Measurements from ENCODE around the gene EEFSEC. TPM values are rescaled to one million over a fixed set of nuclear protein-coding genes. Genes with fewer than 3 reads are reported as not detected.

EEFSEC gene
- total RNA-seq, 2 donors from 2014 or later, result 14.0 to 14.7 TPM

DNA sequence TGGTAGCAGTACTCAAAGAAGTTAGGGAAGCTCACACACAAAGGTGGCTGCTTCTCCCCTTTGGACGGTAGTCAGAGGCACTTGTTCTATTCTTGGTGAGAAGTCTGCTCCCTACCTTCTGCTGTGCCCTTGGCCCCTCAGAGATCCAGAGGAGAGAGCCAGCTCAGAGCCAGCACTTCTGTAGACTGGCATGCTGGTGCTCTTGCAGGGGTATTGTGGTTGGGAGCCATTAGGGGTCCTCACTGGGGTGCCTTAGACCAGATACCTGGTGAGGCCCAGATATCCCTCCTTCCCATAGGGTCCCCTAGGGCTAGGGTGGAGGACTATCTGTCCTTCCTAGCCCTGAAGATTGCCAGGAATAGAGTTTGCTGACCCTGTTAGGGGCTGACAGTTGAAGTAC lies 140.6 kb downstream of the EEFSEC start:
- no peak for DNase-seq
- Mint-ChIP-seq H3K36me3 (ENCODE audit: low read depth) (peaks cover 4% of the 10 kb centered on the region), H3K4me1 (peaks cover 38% of the 10 kb centered on the region), H3K27me3 (no peaks in the 10 kb centered on the region), H3K4me3 (peak overlapping the region; percentile 4), H3K27ac (peak overlapping the region; percentile 96)
- no peak for ATAC-seq
- no peaks in the 10 kb centered on the region for H3K9me3 ChIP-seq (ENCODE audit: control insufficient read depth, low read length, poor library complexity, severe bottlenecking)

DNA sequence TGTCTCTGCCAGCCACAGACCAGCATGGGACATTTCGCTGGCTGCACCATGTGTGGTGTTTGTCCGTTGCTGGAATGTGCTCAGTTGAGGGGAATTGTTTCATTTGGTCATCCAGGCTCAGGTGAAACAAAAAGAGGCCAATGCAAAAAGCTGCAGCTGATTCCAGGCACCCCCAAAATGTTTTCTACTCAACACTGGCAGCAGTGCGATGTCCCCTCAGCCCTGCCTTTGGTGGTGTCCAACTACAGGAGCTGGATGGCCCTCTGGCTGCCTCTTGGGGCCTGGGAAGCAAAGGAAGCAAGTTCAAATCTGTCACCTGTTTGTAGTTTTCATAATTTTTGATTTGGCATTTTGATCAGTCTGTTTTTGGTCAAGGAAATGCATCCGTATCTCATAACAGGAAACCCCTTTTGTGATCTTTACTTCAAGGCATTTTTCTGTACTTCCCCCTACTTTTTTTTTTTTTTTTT lies 141.8 kb downstream of the EEFSEC start:
- peaks cover 38% of the 10 kb centered on the region for H3K4me1 Mint-ChIP-seq
- H3K27ac Mint-ChIP-seq, result peak overlapping the region; percentile 96
- no peaks in the 10 kb centered on the region for H3K27me3 Mint-ChIP-seq
- no peak for DNase-seq
- H3K4me3 Mint-ChIP-seq, result peak overlapping the region; percentile 66
- peaks cover 4% of the 10 kb centered on the region for H3K36me3 Mint-ChIP-seq (ENCODE audit: low read depth)
- peak; percentile 91 for ATAC-seq
- H3K9me3 ChIP-seq (ENCODE audit: control insufficient read depth, low read length, poor library complexity, severe bottlenecking), result no peaks in the 10 kb centered on the region

DNA sequence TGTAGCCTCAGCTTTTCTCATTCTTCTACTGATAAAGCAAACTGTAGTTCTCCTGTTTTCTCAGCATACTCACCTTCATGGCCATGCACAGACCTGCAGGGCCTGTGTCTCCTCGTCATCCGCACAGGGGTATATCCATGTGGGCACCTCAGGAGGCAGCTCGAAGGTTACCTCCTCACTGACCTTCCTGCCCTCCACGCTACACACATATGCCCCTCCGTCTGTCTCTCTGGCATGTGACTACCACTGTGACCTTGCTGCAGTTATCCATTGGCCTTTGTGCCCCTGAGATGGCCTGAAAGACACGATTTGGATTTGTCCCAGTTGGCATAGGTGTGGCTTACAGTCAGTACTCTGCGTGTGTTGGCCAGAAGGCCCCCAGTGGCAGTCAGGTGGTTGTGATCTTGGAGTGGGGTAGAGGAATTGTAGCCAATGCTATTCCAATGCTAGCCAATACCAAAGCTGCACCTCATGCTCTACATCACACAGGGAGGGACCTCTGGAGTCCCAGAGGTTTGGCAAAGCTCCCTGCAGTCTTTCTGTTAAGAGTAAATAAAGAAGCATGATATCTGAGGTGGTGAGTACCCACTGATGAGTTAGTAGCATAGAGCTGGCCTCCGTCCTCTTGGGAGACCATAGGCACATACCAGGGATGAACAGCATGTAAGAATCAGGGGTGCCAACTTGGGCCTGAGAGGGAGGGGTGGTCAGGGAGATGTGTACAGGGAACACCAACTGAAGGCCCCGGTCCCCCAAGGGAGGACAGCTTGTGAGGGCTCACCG lies 143.4 kb downstream of the EEFSEC start:
- Mint-ChIP-seq H3K36me3 (ENCODE audit: low read depth) (peaks cover 2% of the 10 kb centered on the region), H3K27ac (peak overlapping the region; percentile 96), H3K4me3 (no peak overlapping the region), H3K4me1 (peaks cover 35% of the 10 kb centered on the region), H3K27me3 (no peaks in the 10 kb centered on the region)
- no peak for DNase-seq
- ATAC-seq, result no peak
- no peaks in the 10 kb centered on the region for H3K9me3 ChIP-seq (ENCODE audit: control insufficient read depth, low read length, poor library complexity, severe bottlenecking)

DNA sequence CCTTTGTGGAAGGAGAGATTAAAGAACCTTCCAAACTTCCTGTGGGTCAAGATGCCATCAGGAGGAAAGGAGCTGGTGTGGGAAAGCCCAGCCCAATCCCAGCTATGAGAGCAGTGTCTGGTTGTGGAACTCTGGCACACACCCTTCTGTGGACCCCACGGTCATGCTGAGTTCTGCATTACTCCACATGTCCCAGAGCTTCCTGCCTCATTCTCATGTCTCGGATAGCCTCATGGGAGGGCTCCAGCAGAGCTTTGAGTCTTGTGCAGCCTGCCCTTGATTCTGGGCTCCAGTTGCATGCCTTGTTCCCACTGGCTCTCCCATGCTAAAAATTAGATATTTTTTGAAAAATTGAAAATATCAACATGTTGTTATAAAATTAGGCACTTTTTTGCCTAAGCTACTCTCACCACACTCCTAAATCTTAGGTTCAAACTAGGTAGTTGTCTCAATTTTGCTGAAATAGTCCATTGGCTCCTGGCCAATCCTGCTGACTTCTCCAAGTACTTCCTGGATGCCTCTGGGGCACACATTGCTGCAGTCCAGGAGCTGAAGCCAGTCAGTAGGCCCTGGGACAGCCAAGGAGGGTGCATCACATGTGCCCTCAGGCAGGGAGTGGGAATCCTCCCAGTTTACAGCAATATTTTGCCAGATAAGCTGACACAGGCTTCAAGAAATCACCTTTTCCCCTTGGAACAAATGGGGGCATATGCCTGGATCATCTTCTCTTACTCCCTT lies 144.3 kb downstream of the EEFSEC start:
- DNase-seq (no peak), ATAC-seq (no peak)
- no peak overlapping the region for H3K4me3 Mint-ChIP-seq
- no peaks in the 10 kb centered on the region for H3K27me3 Mint-ChIP-seq
- H3K4me1 Mint-ChIP-seq, result peaks cover 38% of the 10 kb centered on the region
- H3K36me3 Mint-ChIP-seq (ENCODE audit: low read depth), result peaks cover 2% of the 10 kb centered on the region
- no peaks in the 10 kb centered on the region for H3K9me3 ChIP-seq (ENCODE audit: control insufficient read depth, low read length, poor library complexity, severe bottlenecking)
- H3K27ac Mint-ChIP-seq, result peak overlapping the region; percentile 96

DNA sequence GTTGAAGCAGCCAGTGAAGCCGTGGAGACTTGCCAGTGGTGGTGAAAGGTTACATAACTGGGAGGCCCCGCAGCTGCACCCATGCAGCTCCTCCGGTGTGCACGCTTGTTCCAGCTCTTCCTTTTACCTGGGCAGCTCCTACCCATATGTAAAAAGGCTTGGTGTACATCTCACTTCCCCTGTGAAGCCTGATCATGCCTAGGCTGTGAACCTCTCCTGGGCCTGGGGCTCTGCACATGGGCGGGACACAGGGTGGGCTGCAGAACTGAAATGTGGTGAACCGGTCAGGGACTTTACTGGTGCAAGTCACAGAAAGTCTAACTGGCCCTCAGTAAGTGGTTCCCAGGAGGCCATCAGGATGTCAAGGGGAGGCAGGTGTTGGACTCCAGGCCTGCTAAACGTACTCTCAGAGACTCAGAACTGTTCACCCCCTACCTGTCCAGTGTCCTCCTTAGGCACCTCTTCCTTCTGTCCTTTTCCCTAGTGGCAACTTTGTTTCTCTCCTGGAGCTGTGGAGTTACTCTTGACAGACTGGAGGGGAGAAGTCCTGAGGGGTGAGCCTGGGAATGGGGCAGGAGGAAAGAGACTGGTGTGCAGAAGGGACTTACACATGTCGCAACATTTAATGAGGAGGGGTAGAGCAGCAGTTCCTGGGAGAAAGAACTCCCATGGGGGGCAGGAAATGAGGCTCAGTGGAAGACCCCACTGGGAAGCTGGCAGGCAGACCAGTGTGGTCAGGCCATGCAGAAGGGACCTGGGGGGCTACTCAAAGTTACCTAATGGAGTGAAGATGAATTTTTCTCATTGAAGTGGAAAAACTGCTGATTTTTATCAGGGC lies 148.1 kb downstream of the EEFSEC start:
- Mint-ChIP-seq H3K4me1 (peaks cover 14% of the 10 kb centered on the region), H3K4me3 (no peak overlapping the region), H3K27me3 (no peaks in the 10 kb centered on the region), H3K27ac (no peak overlapping the region), H3K36me3 (ENCODE audit: low read depth) (peaks cover 6% of the 10 kb centered on the region)
- ATAC-seq, result no peak
- no peak for DNase-seq
- H3K9me3 ChIP-seq (ENCODE audit: control insufficient read depth, low read length, poor library complexity, severe bottlenecking), result no peaks in the 10 kb centered on the region

DNA sequence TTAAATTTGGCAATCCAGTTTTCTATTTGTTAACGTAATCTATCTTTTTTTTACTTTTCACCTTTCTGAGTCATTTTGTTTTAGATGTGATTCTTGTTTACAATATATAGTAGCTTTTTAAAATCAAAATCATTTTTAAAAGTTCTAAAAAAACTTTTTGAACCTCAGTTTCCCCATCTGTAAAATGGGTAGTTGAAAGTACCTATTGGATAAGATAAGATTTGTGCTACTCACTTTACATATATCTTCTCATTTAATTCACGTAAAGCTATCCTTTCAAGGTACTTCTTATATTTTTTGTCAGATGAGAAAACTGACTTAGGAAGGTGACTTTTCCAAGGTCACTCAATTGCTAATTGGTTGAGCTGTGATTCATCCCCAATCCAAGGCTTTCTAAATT lies 153.2 kb downstream of the EEFSEC start:
- no peaks in the 10 kb centered on the region for H3K9me3 ChIP-seq (ENCODE audit: control insufficient read depth, low read length, poor library complexity, severe bottlenecking)
- ATAC-seq (no peak), DNase-seq (no peak)
- H3K27ac Mint-ChIP-seq, result no peak overlapping the region
- H3K4me3 Mint-ChIP-seq, result no peak overlapping the region
- peaks cover 6% of the 10 kb centered on the region for H3K36me3 Mint-ChIP-seq (ENCODE audit: low read depth)
- peaks cover 11% of the 10 kb centered on the region for H3K4me1 Mint-ChIP-seq
- H3K27me3 Mint-ChIP-seq, result no peaks in the 10 kb centered on the region

DNA sequence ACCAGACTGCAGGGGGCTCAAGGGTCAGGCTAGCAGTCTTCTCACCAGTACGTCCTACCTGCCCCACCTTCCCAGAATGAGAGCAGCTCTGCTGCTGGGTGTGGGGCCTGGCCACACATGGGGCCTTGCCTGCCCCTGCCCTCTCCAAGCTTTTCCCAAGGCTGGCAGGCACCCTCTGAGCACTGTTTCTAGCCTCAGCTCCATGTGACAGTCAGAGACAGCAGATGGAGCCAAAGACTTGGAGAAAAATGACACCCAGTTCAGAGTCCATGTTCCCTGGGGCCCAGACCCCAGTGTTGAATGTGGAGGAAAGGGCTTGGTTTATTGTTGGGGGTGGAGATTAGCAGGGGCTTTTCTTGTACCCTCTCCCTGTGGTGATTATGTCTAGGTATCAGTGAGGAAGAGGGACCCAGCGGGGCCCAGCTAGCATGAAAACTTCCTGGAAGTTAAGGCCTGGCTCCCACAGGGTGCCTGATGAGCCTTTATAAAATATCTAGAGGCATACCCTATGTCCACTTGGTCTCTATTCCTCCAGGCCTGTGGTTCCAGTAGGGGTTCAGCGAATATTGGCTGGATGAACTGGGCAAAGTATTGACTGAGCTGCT lies 153.8 kb downstream of the EEFSEC start:
- H3K9me3 ChIP-seq (ENCODE audit: control insufficient read depth, low read length, poor library complexity, severe bottlenecking), result no peaks in the 10 kb centered on the region

DNA sequence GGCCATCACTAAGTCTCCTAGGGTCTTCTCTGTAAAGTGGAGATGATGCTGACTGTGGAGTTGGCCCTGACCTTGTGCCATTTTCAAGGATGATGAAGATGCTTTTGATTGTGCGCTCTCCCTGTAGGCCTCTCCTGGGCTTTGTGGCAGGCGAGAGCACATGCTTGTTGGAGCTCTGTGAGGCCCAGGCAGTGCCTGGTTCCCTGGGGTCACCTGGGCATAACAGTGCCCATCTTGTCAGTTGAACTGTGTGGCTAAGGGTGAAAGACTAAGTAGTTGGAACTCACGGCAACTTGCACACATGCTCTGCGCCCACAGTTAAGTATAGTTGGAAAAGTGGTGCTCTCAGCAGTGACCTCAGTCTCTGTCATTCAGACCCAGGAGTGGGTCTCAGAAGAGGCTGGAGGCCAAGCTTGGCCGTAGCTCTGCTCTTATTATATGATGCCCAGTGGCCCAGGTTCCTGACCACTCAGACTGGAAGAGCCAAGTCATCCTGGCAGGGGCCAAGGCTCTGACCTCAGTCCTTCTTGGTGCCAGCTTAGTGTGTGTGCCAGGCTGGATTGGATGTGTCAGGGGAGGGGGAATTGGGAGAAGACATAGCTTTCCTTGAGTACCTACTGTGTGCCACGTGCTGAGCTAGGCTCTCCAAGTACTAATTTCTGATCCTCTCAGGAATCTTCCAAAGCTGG lies 154.6 kb downstream of the EEFSEC start:
- H3K27ac Mint-ChIP-seq, result no peak overlapping the region
- ATAC-seq (no peak), DNase-seq (no peak)
- H3K9me3 ChIP-seq (ENCODE audit: control insufficient read depth, low read length, poor library complexity, severe bottlenecking), result no peaks in the 10 kb centered on the region
- peaks cover 4% of the 10 kb centered on the region for H3K36me3 Mint-ChIP-seq (ENCODE audit: low read depth)
- no peak overlapping the region for H3K4me3 Mint-ChIP-seq
- peaks cover 9% of the 10 kb centered on the region for H3K4me1 Mint-ChIP-seq
- H3K27me3 Mint-ChIP-seq, result no peaks in the 10 kb centered on the region

More for the DNA sequence above, 153.8 kb downstream of the EEFSEC start:
- H3K27me3 Mint-ChIP-seq, result no peaks in the 10 kb centered on the region
- peaks cover 4% of the 10 kb centered on the region for H3K36me3 Mint-ChIP-seq (ENCODE audit: low read depth)
- peaks cover 9% of the 10 kb centered on the region for H3K4me1 Mint-ChIP-seq
- no peak for ATAC-seq
- H3K4me3 Mint-ChIP-seq, result no peak overlapping the region
- DNase-seq, result no peak
- H3K27ac Mint-ChIP-seq, result no peak overlapping the region

DNA sequence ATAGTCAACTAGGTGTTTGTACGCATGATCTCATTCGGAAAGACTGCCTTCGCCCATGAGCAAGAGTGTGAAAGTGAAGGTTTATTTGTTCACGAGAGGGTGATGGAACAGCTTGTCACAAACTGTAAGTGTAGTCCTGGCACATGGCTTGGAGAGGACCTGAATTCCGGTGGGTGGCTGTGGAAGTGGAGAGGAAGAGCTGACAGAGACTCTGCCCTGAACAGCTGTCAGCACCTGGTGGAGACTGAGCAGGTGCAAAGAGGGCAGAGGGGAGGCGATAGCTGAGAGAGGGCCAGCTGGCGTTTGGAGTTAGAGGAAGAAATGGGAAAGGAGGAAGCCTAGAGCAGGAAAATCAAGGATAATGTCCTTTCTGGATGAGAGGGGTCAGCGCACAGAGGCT lies 155.7 kb downstream of the EEFSEC start:
- no peaks in the 10 kb centered on the region for H3K36me3 Mint-ChIP-seq (ENCODE audit: low read depth)
- H3K27ac Mint-ChIP-seq, result no peak overlapping the region
- DNase-seq, result no peak
- no peaks in the 10 kb centered on the region for H3K27me3 Mint-ChIP-seq
- H3K4me3 Mint-ChIP-seq, result no peak overlapping the region
- H3K4me1 Mint-ChIP-seq, result peaks cover 10% of the 10 kb centered on the region
- no peak for ATAC-seq
- no peaks in the 10 kb centered on the region for H3K9me3 ChIP-seq (ENCODE audit: control insufficient read depth, low read length, poor library complexity, severe bottlenecking)

DNA sequence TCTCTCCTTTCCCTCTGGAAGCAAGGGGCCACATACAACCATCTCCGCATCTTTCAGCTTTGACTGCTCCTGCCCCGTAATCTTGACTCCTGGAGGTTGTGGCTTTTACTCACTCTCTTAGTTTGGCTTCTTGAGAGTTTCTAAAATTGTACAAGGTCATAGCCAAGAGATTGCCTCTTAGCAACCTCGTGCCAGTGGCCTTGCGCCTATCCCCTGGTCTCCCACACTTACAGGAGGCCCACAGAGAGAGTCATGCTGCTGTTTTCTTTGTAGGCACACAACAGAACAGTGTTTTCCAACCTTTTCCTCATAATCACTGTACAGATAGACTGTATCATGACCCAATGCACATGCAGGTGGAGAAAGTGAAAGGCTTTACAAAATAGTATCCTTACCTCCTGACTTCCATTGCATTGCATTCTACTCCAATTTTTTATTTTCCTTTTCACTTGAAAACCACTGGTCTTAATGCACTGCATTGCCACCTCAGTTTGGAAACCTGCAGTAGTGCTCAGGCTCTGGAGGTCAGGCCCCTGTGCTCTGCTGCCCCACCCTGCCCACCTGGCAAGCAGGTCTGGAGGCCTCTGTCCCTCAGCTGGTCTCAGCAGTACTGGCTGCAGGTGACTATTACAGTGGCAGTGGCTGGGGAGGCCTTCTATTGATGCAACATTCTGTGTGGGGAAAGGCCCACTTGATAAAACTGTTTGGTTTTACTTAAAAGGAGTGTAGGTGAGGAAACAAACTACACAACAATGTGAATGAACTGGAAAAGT lies 157.2 kb downstream of the EEFSEC start:
- Mint-ChIP-seq H3K4me1 (peaks cover 19% of the 10 kb centered on the region), H3K27ac (no peak overlapping the region), H3K36me3 (ENCODE audit: low read depth) (no peaks in the 10 kb centered on the region), H3K4me3 (no peak overlapping the region), H3K27me3 (no peaks in the 10 kb centered on the region)
- DNase-seq (no peak), ATAC-seq (no peak)
- no peaks in the 10 kb centered on the region for H3K9me3 ChIP-seq (ENCODE audit: control insufficient read depth, low read length, poor library complexity, severe bottlenecking)

DNA sequence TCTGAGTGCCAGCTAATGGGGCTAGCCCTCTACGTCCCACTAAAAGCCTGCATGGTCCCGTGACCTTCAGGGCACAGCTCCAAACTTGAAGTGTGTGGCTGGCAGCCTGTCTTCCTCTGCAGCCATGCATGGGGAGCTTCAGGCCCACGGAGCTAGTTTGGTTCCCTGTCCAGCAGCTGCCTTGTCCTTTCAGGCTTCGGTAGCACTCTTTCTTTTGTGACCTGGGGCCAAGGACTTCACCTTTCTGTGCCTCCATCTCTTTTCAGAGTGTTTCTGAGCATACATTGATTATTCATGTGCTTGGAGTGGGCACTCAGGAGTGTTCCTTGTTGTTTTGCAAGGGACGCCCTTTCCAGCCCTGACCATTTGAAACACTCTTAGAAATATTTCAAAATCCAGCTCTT lies 158.2 kb downstream of the EEFSEC start:
- no peaks in the 10 kb centered on the region for H3K36me3 Mint-ChIP-seq (ENCODE audit: low read depth)
- no peak for DNase-seq
- peaks cover 25% of the 10 kb centered on the region for H3K4me1 Mint-ChIP-seq
- H3K27me3 Mint-ChIP-seq, result no peaks in the 10 kb centered on the region
- no peak overlapping the region for H3K27ac Mint-ChIP-seq
- no peaks in the 10 kb centered on the region for H3K9me3 ChIP-seq (ENCODE audit: control insufficient read depth, low read length, poor library complexity, severe bottlenecking)
- H3K4me3 Mint-ChIP-seq, result no peak overlapping the region
- ATAC-seq, result no peak

DNA sequence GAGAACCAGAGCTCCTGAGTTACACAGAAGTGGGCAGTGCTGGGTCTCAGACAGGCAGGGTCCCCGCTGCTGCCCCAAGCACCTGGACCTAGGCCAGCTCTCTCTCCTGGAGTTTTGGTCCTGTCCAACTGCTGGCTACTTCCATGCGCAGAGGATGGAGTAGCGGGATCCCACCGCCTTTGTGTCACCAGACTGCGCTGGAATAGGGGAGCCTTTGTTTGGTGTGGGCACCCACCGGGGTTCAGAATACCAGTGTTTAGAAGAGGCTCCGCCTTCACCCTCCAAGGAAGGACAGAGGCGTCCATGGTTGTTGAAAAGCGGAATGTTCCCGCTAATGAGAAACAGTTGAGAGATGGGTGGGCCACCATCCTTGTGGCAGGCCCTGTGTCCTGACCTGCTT lies 159.0 kb downstream of the EEFSEC start:
- H3K27me3 Mint-ChIP-seq, result no peaks in the 10 kb centered on the region
- H3K27ac Mint-ChIP-seq, result no peak overlapping the region
- peaks cover 31% of the 10 kb centered on the region for H3K4me1 Mint-ChIP-seq
- H3K9me3 ChIP-seq (ENCODE audit: control insufficient read depth, low read length, poor library complexity, severe bottlenecking), result no peaks in the 10 kb centered on the region
- no peak overlapping the region for H3K4me3 Mint-ChIP-seq
- DNase-seq, result no peak
- no peak for ATAC-seq
- H3K36me3 Mint-ChIP-seq (ENCODE audit: low read depth), result no peaks in the 10 kb centered on the region

All from T-helper 17 cell (primary cell).